ENCODE data around the gene MICAL2. TPM values are rescaled to one million over a fixed set of nuclear protein-coding genes. Genes with fewer than 3 reads are reported as not detected.

Gene MICAL2
- total RNA-seq, 1 donor from 2014 or later = 10.0 TPM

- no peaks in the 10 kb centered on the region for H3K27me3 Mint-ChIP-seq
- no peaks in the 10 kb centered on the region for H3K36me3 Mint-ChIP-seq (ENCODE audit: insufficient read depth)
- TF ChIP-seq CTCF (IDR thresholded peaks at IDR 0.05; ENCODE audit: unreplicated experiment) = no peak
- DNase-seq (ENCODE audit: low spot score, unreplicated experiment) = no peak
- H3K9me3 Mint-ChIP-seq (ENCODE audit: low read depth) = no peaks in the 10 kb centered on the region
- peak overlapping the region; percentile 22 for H3K27ac Mint-ChIP-seq
- H3K4me1 Mint-ChIP-seq (ENCODE audit: low read depth) = peaks cover 27% of the 10 kb centered on the region
- no peak overlapping the region for H3K4me3 Mint-ChIP-seq (ENCODE audit: low read depth)
These were observed 68.6 kb downstream of the MICAL2 start for GRCh38 chr11:12179019-12179418.

- Mint-ChIP-seq H3K4me3 (ENCODE audit: low read depth) (no peak overlapping the region), H3K36me3 (ENCODE audit: insufficient read depth) (no peaks in the 10 kb centered on the region), H3K4me1 (ENCODE audit: low read depth) (peaks cover 27% of the 10 kb centered on the region), H3K27ac (peak overlapping the region; percentile 22), H3K27me3 (no peaks in the 10 kb centered on the region), H3K9me3 (ENCODE audit: low read depth) (no peaks in the 10 kb centered on the region)
- DNase-seq (ENCODE audit: low spot score, unreplicated experiment) = no peak
- no peak for TF ChIP-seq CTCF (IDR thresholded peaks at IDR 0.05; ENCODE audit: unreplicated experiment)
These were observed 69.1 kb downstream of the MICAL2 start for GRCh38 chr11:12179531-12179930.

GRCh38 chr11:12180257-12181205, 70.1 kb downstream of the MICAL2 start:
- no peak for TF ChIP-seq CTCF (IDR thresholded peaks at IDR 0.05; ENCODE audit: unreplicated experiment)
- no peak overlapping the region for H3K4me3 Mint-ChIP-seq (ENCODE audit: low read depth)
- H3K9me3 Mint-ChIP-seq (ENCODE audit: low read depth) = no peaks in the 10 kb centered on the region
- no peak for DNase-seq (ENCODE audit: low spot score, unreplicated experiment)
- no peak overlapping the region for H3K27ac Mint-ChIP-seq
- no peaks in the 10 kb centered on the region for H3K27me3 Mint-ChIP-seq
- no peaks in the 10 kb centered on the region for H3K36me3 Mint-ChIP-seq (ENCODE audit: insufficient read depth)
- H3K4me1 Mint-ChIP-seq (ENCODE audit: low read depth) = peaks cover 27% of the 10 kb centered on the region

- H3K4me3 Mint-ChIP-seq (ENCODE audit: low read depth) = no peak overlapping the region
- H3K9me3 Mint-ChIP-seq (ENCODE audit: low read depth) = no peaks in the 10 kb centered on the region
- no peaks in the 10 kb centered on the region for H3K36me3 Mint-ChIP-seq (ENCODE audit: insufficient read depth)
- H3K27ac Mint-ChIP-seq = peak overlapping the region; percentile 90
- no peaks in the 10 kb centered on the region for H3K27me3 Mint-ChIP-seq
- H3K4me1 Mint-ChIP-seq (ENCODE audit: low read depth) = peaks cover 27% of the 10 kb centered on the region
- no peak for DNase-seq (ENCODE audit: low spot score, unreplicated experiment)
- TF ChIP-seq CTCF (IDR thresholded peaks at IDR 0.05; ENCODE audit: unreplicated experiment) = no peak
These were observed 71.9 kb downstream of the MICAL2 start for GRCh38 chr11:12182302-12182675.

- no peak overlapping the region for H3K4me3 Mint-ChIP-seq (ENCODE audit: low read depth)
- peaks cover 24% of the 10 kb centered on the region for H3K4me1 Mint-ChIP-seq (ENCODE audit: low read depth)
- no peaks in the 10 kb centered on the region for H3K36me3 Mint-ChIP-seq (ENCODE audit: insufficient read depth)
- H3K27me3 Mint-ChIP-seq = no peaks in the 10 kb centered on the region
- H3K9me3 Mint-ChIP-seq (ENCODE audit: low read depth) = no peaks in the 10 kb centered on the region
- TF ChIP-seq CTCF (IDR thresholded peaks at IDR 0.05; ENCODE audit: unreplicated experiment) = no peak
- DNase-seq (ENCODE audit: low spot score, unreplicated experiment) = no peak
- H3K27ac Mint-ChIP-seq = peak overlapping the region; percentile 90
These were observed 72.5 kb downstream of the MICAL2 start for GRCh38 chr11:12182676-12183541.
